Medulla oblongata (tissue), 1 donor: ENCODE data around the gene NMRK1.
A peak's percentile ranks its signal among the peaks of the same experiment; 100 is the strongest.

Experiments used
- DNase-seq: peaks from one replicate; pipeline ENCODE4 v3.0.0-alpha.2; 2015; ENCODE audit errors: extremely low spot score

The NMRK1 gene

DNA sequence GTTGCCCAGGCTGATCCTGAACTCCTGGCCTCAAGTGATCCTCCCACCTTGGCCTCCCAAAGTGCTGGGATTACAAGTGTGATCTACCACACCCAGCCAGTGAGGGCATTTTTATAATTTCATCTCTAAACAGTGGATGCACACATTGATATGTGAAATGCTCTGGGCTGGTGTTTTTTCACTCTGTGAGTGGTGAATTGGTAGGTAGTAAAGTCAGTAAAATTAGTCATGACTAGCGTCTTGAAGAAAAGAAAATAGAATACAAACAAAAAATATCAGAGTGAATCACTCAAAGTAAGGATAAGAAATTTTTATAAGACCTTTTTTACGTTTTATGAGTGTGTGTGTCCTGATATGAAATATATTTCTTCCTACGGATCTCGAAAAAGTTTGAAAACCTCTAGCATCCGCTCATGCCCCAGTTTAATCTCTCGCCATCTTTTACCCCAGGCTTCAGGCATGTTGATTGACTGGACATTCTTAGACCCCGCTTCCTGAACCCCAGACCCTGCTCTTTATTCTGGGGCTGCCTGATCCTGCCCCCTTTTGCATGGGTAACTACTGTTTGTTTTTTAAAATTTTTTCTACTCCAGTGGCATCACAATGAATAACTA lies 14.3 kb upstream of the NMRK1 start:
- no peak for DNase-seq

DNA sequence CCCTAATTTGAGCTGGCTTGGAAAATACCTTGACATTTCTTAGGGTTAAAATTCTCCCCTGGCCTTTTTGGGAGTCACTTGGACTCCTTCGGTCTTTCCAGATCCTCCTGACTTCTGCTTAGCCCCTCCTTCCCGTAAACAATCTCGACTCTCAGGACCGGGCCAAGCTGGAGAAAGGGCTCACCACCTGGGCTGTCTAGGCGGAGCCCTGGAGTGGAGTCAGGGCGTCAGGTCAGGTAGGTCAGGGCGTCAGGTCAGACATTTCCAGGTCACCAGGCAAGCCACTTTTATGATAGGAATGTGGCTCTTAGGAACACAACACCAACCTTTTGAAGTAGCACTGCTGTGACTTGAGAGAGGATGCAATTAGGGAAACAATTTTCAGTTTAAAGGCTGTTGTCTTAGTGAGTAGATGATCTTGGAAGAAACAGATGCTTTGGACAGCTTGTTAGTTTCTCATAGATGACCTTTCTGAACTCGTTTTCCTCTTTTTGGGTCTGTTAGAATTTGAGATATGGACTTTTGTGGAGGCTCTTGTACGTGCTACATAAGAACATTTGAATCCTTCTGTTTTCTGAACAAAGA lies 13.1 kb upstream of the NMRK1 start:
- DNase-seq, result no peak

DNA sequence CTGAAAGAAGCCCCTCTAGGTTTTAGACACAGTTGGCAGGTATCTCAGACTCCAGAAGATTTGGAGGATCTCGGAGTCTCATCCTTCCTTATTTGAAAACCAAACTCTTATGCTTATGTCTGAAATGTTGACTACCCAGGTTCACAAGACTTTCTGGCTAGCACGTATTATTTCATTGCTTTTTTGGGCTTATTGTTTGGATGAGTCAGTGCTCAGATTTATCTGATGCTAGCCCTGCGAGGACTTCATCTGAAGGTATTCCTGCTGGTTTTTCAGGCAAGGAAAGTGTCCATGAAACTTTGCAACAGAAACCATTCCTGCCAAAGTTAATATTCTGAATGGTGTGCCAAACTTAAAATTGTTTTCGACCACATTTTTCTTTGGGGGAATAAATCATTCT lies 8.8 kb upstream of the NMRK1 start:
- DNase-seq, result no peak

DNA sequence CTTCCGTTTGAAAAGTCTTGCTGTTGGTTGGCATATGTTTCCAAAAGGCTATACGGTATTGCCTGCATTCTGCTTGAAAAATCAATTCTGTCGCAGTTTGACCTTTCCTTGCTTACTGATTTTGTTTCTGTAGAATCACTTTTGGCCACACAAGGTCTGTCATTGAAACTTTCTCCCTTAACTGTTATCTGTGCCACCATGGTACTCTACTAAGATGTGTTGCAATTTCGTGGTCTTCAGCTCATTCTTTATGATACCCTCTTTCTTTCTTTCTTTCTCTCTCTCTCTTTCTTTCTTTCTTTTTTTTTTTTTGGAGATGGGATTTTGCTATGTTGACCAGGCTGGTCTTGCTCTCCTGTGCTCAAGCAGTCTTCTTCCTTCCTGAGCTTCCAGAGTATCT lies 4.8 kb upstream of the NMRK1 start:
- DNase-seq, result no peak

DNA sequence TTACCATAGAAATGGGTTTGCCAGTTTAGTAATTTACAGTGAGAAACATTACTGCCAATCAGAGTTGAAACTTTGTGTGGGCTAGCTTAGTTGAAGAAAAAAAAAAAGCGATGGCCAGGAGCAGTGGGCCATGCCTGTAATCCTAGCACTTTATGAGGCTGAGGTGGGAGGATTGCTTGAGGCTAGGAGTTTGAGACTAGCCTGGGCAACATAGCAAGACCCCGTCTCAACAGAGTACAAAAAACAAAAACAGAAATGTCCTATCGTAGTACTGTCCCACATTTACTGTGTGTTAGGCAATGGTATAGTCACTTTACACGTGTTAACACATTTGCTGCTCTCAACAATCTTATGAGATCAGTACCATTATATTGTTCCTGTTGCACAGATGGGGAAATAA lies 2.6 kb upstream of the NMRK1 start:
- DNase-seq, result no peak

DNA sequence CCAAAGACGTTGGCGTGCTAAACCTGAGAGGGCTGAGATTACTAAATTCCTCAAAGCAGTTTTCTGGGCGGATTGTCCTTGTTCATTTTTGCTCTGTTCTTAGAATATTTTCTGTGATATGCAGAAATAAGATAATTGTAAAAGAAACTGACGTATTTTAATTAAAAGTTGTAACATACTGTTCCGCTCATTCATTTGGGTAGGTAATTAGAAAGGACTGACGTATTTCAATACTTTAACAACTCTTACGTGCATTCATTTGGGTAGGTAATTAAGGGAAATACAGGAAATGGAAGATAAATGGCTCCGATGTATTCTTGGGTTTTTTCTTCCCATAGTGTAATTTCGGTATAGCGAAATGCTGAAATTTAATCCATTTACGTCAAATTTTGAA lies 1.4 kb upstream of the NMRK1 start:
- no peak for DNase-seq

DNA sequence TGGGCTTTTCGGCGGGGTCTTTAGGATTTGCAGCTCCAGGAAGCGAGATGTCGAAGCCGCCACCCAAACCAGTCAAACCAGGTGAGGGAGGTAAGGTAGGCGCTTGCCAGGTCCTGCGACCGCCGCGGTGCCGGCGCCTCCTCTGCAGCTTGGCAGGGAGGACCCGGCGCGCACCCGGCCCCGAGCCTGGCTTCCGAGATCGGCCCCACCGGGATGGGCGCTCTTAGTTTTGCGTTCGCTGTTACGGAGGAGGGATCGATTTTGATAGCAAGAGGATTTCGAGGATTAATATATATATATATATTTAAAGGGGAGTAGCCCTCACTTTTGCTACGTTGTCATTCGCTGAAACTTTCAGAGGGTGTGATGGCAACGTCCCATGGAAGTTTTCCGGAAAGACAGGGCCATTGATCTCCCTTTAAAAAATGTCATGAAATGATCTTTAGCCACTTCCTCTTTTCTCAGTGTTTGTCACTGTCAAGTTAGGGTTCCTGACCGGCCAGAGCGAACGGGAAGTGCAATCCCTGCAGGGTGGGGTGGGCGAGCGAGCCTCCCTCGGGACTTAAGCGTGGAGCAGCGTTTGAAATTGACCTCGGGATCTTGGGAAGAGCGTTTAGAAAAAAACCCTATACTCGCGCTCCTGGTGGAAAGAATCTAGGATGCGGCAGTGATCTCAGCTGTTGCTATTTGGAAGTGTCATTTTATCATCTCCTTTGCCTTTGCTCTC lies 854 bp upstream of the NMRK1 start:
- peak; percentile 73 for DNase-seq

DNA sequence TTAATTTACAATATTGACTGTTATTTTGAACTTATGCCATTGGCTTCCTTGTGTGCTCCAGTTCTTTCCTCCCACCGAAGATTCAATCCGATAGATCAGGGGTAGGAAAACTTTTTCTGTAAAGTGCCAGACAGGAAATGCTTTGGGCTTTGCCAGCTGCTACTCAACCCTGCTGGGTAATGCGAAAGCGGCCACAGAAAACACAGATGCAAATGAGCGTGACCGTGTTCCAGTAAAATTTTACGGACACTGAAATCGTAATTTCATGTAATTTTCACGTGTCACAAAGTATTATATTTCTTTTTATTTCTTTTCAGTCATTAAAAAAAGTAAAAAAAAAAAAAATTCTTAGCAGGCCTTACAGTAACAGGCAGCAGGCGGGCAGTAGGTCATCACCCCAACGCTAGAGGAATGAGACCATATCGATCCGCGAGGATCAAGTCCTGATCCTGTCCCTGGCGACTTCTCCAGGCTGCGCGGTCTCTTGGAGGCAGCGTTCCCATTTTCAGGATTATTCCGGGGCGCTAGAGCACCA lies 599 bp downstream of the NMRK1 start:
- DNase-seq, result peak; percentile 32

DNA sequence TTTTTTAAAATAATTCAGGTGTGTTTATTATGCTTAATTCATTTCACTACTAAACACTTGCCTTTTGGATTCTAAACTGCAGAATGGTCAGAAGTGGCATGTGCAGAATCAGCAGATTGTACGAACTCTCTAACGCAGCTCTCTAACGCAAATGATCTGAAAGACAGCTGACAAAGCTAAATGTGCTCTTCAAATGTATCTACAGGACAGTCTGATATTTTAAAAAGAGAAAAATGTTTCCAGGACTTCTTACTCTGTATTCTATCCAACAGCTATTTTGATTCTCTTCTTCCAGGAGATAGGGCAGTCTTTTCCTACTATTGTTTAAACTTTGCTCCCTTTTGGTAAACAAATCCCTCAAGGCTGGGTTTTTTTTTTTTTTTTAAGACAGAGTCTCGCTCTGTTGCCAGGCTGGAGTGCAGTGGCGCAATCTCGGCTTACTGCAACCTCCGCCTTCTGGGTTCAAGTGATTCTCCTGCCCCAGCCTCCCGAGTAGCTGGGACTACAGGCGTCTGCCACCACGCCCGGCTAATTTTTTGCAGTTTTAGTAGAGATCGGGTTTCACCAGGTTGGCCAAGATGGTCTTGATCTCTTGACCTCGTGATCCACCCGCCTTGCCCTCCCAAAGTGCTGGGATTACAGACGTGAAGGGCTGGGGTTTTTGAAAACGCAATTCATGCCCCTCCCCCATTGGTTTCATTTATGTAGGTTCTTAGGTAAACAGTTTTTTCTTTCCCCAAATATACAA lies 1.2 kb downstream of the NMRK1 start:
- DNase-seq, result peak; percentile 37

DNA sequence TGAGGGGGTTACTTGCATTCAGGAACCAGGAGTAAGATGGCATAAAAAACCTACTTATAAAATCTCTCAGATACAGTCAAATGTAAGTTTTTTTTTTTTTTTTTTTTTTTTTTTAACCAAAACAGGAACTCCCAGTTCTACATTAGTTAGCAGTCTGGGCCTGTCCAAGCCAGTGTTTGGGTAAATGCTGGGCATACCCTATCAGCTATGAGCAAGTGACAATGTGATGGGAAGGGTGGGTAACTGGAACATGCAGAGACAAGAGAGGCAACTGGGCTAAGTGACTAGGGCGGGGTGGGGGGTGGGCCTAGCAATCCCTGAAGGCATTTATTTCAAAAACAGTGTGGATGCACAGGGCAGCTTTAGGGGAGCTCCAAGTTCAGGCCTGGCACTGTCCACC lies 2.3 kb downstream of the NMRK1 start:
- no peak for DNase-seq

DNA sequence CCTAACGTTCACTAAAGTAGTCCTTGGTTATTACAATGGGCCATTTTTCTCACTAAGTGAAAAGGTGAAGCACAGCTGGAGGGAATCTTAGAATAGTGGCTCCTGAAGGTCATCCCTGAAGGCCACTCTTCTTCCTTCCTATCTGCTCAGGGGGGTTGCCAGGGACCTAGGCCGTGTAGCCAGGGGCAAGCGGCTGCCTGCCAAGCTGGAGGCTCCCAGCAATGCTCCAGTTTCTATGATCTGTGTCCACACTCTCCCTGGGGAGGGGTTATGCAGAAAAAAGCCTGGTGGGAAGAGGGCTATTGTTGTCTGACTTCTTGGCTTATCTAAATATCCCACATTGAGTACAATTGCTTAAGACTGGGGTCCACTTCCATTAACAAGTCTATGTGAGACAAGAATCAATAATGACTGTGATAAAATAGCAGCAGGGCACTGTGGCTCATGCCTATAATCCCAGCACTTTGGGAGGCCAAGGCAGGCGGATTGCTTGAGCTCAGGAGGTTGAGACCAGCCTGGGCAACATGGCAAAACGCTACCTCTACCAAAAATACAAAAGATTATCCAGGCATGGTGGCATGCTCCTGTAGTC lies 3.8 kb downstream of the NMRK1 start:
- no peak for DNase-seq

DNA sequence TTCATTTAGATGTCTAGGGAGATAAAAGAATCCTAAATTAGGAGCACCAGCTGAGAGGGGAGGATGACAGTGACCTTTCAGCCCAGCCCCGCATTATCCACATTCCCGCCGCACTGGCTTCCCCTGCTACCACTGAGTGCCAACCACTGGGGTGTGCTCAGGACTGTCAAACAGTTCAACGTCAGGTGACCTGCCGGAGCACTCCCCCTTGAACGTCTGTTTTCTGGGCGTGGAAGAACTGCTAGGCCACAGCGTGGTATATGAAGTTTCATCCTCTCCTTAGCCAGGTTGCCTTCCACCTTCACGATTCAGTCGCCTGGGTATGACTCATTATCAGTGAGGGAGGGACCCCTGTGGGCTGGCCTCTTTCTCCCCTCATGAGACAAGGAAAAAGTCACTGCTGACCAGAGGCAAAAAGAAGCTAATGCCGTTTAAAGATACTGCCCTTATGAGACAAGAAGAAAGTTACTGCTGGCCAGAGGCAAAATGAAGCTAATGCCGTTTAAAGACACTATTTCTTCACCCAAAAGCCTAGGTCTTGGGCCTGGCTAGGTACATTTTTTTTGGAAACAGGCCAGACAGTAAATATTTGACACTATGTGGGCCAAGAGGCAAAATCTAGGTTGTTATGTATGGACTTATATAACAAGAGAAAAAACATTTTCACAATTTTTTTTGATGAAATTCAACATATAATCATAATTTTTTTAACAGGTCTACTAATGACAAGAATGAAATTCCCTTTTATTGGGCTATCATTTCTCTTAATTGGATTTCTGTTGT lies 4.6 kb downstream of the NMRK1 start:
- DNase-seq, result peak; percentile 61

DNA sequence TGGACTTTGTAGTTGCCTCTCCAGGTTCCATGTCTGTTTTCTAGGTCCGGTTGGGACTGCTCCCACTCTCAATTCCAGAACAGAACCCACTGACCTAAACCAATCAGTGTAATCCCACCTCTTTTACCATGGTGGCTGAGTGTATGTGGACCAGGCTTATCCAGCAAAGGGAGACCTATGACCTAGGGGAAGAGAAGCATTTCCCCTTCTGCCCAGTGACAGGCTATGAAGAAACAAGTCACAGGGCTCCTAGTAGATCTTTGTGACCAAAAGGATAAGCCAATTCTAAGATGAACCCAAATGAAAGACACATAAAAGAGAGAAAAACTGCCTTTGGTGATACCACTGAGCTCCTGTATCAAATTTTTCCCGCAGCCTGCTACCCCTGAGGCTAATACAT lies 6.3 kb downstream of the NMRK1 start:
- no peak for DNase-seq

DNA sequence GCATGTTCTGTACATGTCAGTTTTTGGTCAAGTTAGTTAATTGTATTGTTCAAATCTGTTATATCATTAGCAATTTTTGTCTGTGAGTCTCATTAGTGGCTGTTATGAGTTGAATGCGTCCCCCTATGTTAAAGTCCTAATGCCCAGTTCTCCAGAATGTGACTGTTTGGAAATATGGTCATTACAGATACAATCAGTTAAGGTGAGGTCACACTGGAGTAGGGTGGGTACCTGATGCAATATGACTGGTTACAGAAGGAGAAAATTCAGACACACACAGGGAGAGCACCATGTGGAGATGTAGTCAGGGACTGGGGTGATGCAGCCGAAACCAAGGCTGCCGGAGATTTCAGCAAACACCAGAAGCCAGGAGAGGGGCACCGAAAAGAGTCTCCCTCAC lies 15.1 kb downstream of the NMRK1 start:
- no peak for DNase-seq

DNA sequence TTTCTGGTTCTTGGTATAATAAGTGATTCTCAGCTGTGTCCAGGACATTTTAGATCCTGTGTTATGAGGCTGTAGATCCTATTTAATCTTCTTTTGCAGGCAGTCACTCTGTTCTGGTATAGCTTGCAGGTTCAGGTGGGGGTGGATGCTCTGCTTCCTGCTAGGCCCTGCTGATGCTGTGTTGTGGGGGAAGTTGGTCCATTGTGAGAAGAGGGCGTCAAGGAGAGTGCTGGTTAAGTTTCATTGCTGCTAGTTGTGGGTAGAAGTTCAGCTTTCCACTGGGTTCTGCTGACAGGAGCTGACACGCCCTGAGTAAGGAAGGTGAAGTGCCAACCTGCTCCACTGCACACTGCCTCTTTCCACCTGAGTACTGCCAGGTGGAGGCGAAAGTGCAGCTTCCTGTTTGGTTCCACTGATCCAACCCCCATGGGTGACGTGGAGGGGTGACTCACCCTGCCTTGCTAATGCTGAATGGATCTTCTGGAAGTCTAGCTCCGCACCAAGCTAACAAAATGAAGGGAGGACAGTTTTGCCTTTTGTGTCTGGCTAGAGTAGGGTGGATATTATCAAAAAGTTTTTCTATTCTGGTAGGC lies 16.3 kb downstream of the NMRK1 start:
- DNase-seq, result no peak

DNA sequence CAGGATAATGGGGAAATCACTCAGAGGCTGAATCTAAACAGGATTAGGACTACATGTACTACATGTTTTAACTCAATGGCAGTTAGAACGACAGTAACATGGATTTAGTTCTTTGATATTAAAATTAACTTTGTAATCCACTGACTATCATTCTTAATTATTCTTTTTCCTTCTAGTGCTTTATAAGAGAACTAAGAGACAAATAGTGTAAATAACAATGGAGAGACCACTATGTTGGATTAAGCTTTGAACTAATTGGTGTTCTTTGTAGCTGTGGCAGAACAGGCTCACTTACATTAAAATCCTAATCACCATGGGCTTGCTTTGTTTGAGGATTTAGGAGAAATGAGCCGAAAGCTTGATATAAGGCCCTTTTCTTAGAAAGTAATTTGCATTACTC lies 18.8 kb downstream of the NMRK1 start:
- DNase-seq, result no peak

DNA sequence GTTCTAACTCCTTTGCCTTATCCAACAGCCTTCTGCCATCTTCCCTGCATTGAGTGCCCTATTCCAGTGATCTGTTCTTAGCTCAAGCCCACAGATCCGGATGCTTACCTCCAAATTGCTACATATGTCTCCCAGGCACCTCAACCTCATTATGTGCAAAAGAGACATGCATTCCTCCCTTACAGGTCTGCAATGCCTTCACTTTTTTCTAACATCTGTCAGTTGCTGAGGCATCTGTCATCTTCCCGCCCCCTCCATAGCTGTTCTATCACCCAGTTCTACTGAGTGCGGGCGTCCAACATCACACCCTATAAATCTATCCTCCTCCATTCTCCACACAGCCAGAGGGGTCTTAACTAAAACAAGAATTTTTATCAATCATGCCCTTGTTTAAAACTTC lies 20.1 kb downstream of the NMRK1 start:
- DNase-seq, result no peak

DNA sequence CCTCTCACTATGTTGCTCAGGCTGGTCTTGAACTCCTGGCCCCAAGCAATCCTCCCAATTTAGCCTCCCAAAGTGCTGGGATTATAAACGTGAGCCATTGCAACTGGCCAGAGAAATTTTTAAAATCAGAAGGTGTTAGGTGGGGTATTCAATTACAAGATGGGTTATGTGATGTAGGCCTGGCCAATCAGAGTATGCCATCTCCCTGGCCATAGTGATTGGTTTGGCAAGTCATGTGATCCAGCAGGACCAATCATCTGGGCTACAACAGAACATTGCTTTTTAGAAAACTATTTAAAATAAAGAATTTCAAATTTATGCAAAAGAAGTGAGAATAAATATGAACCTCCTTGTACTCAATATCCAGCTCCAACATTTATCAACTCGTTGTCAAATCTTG lies 22.4 kb downstream of the NMRK1 start:
- DNase-seq, result no peak

DNA sequence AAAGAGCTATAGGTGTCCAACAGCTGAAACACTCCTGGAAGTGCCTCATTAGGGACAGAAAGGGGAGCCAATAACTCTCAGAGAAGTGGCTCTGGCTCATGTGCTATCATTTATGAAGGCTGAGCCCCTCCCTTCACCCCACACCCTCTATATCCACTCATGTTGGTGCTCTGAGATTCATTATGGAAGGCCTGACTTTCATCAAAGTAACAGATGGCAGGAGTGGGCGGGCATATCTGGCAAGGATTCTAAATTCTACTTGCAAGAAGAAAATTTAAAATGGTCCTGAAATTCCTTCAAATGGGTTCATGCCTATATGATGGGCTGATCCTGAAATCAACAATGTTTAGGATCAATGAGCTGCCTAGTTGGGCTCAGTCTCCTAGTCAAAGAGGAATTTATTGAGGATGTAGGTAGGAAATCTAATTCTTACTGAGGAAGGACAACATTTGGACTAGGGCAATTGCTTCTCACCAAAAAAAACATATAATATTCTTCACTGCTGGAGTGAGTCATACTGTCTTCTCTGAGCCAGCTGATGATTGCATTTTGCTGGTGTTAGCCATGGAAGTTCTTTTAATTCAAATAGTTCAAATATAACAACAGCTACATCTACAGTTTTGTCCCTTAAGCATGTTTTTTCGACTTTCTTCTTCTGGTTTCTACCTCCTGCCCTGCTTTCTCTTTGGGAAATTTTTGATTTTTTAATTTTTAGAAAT lies 23.5 kb downstream of the NMRK1 start:
- DNase-seq, result no peak
